HEK293T (cell line): ENCODE data around the gene SPECC1L.

ENCODE experiments used
- ARNT ChIP-seq: fragments of 450-650 bp; IDR thresholded peaks from 2 replicates; pipeline ENCODE4 v1.6.1; 2017; ENCODE audit warnings: mild to moderate bottlenecking
- BHLHE40 ChIP-seq: fragments of 450-650 bp; IDR thresholded peaks from 2 replicates; pipeline ENCODE4 v1.6.1; 2016; ENCODE audit warnings: mild to moderate bottlenecking, moderate library complexity, borderline replicate concordance
- CTBP1 ChIP-seq: fragments of 450-650 bp; IDR thresholded peaks from 2 replicates; pipeline ENCODE4 v1.6.1; 2016; ENCODE audit warnings: borderline replicate concordance
- ELF4 ChIP-seq: fragments of 450-650 bp; IDR thresholded peaks from 2 replicates; pipeline ENCODE4 v1.6.1; 2017; ENCODE audit warnings: antibody characterized with exemption
- FOXK2 ChIP-seq: fragments of 450-650 bp; IDR thresholded peaks from 2 replicates; pipeline ENCODE4 v1.6.1; 2016; ENCODE audit warnings: mild to moderate bottlenecking
- FOXM1 ChIP-seq: fragments of 450-650 bp; IDR thresholded peaks from 2 replicates; pipeline ENCODE4 v1.6.1; 2017; ENCODE audit warnings: mild to moderate bottlenecking, borderline replicate concordance
- HDGF ChIP-seq: fragments of 450-650 bp; IDR thresholded peaks from 2 replicates; pipeline ENCODE4 v1.6.1; 2017; ENCODE audit warnings: antibody characterized with exemption, borderline replicate concordance
- L3MBTL2 ChIP-seq: fragments of 450-650 bp; conservative IDR thresholded peaks from 2 replicates; pipeline ENCODE4 v1.6.1; 2016; ENCODE audit warnings: mild to moderate bottlenecking
- ZNF384 ChIP-seq: fragments of 450-650 bp; IDR thresholded peaks from 2 replicates; pipeline ENCODE4 v1.6.1; 2016

DNA sequence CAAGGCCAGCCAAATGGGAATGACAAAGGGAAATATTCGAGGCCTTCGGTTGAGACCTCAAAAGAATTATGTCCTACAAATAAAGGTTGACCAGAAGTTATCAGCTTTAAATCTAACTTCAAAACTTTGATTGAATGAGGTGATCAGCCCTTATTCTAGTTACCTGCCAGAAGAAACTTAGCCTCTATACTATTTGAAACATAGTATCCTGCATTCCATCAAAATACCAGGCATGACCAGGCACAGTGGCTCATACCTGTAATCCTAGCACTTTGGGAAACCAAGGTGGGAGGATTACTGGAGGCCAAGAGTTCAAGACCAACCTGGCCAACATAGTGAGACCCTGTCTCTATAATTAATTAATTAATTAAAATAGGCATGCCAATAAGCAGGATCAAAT lies 112.4 kb downstream of the SPECC1L start:
- TF ChIP-seq L3MBTL2 (no peak), BHLHE40 (no peak), HDGF (no peak), ARNT (no peak), ZNF384 (no peak), CTBP1 (no peak), FOXM1 (no peak), ELF4 (no peak), FOXK2 (no peak)
